Choroid plexus epithelial cell (primary cell): ENCODE measurements around the gene ZNF274.
A peak's percentile ranks its signal among the peaks of the same experiment; 100 is the strongest.

ENCODE experiments used
- DNase-seq: peaks from one replicate; pipeline ENCODE4 v3.0.0-alpha.2; 2010; ENCODE audit warnings: low read depth
- H3K4me3 ChIP-seq: 2 replicates; pipeline ENCODE4 v1.5.1; 2011; ENCODE audit warnings: low read depth, mild to moderate bottlenecking, control low read depth, low read length, moderate library complexity
- TF ChIP-seq, protein P1 (sequence below): conservative IDR thresholded peaks from 2 replicates; pipeline ENCODE4 v1.5.1; 2011; ENCODE audit warnings: low read depth, mild to moderate bottlenecking, control low read depth, inconsistent platforms, low read length, moderate library complexity

The ZNF274 gene

DNA sequence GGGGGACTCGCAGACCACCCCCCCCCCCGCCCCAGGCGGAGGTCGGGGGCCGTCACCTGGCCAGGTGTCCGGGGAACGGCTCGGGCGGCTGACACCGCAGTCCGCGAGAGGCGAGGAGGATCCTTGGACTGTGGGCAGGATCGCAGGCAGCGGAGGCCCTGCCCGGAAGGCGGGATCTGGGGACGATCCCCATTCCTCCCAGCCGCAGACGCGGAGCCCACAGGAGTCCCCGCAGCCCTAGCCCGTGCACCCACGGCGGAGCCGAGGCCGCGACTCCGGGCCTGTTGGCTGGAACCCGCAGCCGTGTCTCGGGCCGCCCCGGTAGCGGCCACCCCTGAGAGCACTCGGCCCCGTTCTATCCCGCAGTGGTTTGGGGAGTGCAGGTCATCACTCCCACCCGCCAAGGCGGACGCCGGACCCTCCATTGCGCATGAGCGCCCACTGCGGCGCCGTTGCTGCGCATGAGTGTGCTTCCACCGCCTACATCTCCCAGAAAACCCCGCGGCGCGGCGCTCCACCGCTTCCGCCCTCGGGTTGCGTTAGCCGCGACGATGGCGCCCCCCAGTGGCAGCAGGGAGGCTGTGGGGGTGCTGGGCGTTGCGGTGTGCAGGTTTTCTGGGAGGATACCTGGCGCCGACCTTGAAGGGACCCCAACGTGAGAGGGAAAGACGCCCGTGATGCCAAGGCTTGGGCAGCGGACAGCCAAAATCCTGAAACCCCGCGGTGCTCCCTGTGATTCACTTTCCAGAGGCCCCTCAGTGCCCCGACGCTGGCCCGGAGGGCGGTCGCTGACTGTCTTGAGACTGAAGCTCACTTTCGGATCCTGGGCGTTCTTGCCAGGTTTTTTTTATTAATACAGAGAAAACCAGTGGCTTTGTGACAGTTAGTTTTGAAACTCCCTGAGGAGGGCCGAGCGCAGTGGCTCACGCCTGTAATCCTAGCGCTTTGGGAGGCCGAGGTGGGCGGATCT is 27.9 kb upstream of the ZNF274 start:
- TF ChIP-seq, protein P1, sequence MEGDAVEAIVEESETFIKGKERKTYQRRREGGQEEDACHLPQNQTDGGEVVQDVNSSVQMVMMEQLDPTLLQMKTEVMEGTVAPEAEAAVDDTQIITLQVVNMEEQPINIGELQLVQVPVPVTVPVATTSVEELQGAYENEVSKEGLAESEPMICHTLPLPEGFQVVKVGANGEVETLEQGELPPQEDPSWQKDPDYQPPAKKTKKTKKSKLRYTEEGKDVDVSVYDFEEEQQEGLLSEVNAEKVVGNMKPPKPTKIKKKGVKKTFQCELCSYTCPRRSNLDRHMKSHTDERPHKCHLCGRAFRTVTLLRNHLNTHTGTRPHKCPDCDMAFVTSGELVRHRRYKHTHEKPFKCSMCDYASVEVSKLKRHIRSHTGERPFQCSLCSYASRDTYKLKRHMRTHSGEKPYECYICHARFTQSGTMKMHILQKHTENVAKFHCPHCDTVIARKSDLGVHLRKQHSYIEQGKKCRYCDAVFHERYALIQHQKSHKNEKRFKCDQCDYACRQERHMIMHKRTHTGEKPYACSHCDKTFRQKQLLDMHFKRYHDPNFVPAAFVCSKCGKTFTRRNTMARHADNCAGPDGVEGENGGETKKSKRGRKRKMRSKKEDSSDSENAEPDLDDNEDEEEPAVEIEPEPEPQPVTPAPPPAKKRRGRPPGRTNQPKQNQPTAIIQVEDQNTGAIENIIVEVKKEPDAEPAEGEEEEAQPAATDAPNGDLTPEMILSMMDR, result peak; percentile 95
- peak; percentile 96 for DNase-seq
- H3K4me3 ChIP-seq, result peak overlapping the region; percentile 91

DNA sequence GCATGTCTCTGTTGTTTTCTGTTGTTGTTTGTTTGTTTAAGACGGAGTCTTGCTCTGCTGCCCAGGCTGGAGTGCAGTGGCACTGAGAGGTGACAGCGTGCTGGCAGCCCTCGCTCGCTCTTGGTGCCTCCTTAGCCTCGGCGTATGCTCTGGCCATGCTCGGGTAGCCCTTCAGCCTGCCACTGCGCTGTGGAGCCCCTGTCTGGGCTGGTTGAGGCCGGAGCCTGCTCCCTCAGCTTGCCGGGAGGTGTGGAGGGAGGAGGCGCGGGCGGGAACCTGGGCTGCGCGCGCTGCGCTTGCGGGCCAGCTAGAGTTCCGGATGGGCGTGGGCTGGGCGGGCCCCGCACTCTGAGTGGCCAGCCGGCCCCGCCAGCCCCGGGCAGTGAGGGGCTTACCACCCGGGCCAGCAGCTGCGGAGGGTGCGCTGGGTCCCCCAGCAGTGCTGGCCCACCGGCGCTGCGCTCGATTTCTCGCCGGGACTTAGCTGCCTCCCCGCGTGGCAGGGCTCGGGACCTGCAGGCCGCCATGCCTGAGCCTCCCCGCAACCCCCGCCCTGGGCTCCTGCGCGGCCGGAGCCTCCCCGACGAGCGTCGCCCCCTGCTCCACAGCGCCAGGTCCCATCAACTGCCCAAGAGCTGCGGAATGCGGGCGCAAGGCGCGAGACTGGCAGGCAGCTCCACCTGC is 25.7 kb upstream of the ZNF274 start:
- no peak overlapping the region for H3K4me3 ChIP-seq
- DNase-seq, result no peak
- TF ChIP-seq, protein P1, result no peak

DNA sequence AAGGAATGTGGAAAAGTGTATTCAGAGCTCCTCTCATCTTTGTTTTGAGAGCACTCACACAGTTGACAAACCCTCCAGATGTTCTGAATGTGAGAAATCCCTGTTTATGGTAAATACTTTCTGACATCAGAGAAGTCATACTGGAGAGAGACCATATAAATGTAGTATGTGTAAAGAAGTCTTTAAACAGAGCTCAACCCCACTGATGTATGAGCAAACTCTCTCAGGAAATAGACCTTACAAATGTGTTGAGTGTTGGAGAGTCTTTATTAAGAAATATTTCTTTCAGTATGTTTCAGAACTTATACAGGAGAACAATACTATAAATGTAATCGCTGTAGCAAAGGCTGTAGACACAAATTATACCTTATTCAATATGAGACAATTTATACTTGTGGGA is 16.6 kb upstream of the ZNF274 start:
- no peak overlapping the region for H3K4me3 ChIP-seq
- TF ChIP-seq, protein P1, result no peak
- DNase-seq, result no peak

DNA sequence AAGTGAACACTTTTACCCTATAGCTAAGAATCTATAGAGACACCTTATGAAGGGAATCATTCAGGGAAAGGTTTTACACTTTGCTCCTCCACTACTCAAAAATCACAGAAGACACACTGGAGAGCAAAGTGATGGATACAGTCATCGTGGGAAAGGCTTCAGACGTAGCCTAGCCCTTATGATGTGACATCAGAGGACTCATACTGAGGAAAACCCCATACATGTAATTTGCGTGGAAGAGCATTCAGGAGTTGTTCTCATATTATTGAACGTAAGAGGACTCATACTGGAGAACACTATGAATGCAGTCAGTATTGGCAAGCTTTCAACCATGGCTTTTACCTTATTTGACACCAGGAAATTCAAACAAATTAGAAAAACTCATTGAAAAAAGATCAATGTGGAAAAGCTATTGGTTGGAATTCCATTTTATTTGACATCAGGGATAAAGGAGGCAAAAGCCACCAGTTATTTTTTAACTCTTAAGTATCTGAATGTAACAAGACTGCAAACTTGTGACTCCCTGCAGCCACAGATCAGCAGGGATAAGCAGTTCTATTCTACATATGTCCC is 16.1 kb upstream of the ZNF274 start:
- TF ChIP-seq, protein P1, result no peak
- DNase-seq, result no peak
- H3K4me3 ChIP-seq, result no peak overlapping the region

DNA sequence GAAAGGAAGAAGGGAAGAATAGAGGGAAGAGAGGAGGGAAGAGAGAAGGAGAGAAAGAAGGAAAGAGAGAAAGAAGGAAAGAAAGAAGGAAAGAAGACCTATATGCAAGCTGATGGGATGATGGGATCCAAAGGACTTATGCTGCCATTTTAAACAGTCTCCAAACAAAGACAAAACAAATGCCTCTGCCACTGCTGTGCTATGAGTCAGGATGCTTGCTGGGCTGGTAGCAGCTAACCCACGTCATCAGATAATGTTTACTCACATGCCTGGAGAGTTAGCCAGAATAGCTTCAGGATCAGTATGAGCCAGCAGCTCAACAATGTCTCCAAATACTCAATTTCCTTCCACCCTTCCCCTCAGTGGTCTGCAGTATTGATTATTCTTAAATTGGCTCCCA is 12.0 kb upstream of the ZNF274 start:
- no peak overlapping the region for H3K4me3 ChIP-seq
- TF ChIP-seq, protein P1, result no peak
- DNase-seq, result peak; percentile 33

DNA sequence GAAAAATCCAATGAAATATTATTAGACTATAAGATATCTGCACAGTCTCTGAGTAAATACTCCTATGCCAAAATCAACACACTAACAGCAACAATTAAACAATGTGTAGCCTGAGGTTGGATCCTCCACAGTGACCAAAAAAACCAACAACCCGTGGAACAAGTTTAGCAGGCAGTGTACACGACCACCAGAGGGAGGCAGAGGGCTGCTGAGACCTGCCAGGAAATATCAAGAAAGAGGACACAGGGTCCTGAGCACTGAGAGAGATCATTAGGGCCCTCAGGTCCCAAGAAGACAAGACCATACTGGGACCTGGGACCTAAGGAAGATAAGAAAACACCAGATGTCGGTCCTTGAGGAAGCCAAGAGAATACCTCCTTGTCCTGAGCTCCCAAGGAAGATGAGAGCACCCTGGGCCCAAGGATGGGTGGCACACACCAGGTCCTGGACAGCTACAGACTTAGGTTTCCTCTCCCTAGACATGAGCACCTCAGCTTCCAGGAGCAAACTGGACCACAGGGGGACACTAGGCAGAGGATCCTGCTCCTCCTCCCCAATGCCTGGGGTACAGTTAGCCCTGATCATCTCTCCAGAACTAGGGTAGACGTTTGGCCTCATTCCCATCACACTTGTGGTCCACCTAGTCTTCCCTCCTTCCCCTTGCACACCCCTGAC is 822 bp upstream of the ZNF274 start:
- TF ChIP-seq, protein P1, result peak; percentile 75
- H3K4me3 ChIP-seq, result peak overlapping the region; percentile 96
- DNase-seq, result peak; percentile 63
